Calu3 (cell line): ENCODE measurements around the gene BRD3. TPM values are rescaled to one million over a fixed set of nuclear protein-coding genes. Genes with fewer than 3 reads are reported as not detected.

Experiments
- BruUV-seq: library from RNA; stranded (reverse); fragments of 400-500 nt; replicated peaks from 2 replicates; lab custom pipeline; 2021; lab: Mats Ljungman, UMichigan
- CTCF ChIA-PET: fragments of 300-600 bp; sonication (Branson Sonifier 250); formaldehyde crosslinking; loops from one replicate; lab custom pipeline; 2022; ENCODE audit warnings: antibody characterized with exemption; lab: Charles Lee
- DNase-seq: peaks from one replicate; pipeline ENCODE4 v3.0.0; 2022
- H3K27ac Mint-ChIP-seq: one replicate; pipeline ENCODE4 v1.8.0; 2022; ENCODE audit warnings: mixed read lengths; ENCODE audit not compliant: unreplicated experiment
- H3K27me3 Mint-ChIP-seq: one replicate; pipeline ENCODE4 v1.8.0; 2022; ENCODE audit warnings: mixed read lengths; ENCODE audit not compliant: unreplicated experiment
- H3K36me3 Mint-ChIP-seq: one replicate; pipeline ENCODE4 v1.8.0; 2022; ENCODE audit warnings: mild to moderate bottlenecking, moderate library complexity, mixed read lengths; ENCODE audit not compliant: insufficient read depth, unreplicated experiment
- H3K4me1 Mint-ChIP-seq: one replicate; pipeline ENCODE4 v1.8.0; 2022; ENCODE audit warnings: mild to moderate bottlenecking, low read depth, mixed read lengths; ENCODE audit not compliant: unreplicated experiment
- H3K4me3 Mint-ChIP-seq: one replicate; pipeline ENCODE4 v1.8.0; 2022; ENCODE audit warnings: mild to moderate bottlenecking, low read depth, moderate library complexity, mixed read lengths; ENCODE audit not compliant: unreplicated experiment
- H3K9me3 Mint-ChIP-seq: one replicate; pipeline ENCODE4 v1.8.0; 2022; ENCODE audit warnings: low read depth, mixed read lengths; ENCODE audit not compliant: unreplicated experiment
- CTCF ChIP-seq: fragments of 200-600 bp; IDR thresholded peaks from one replicate; pipeline ENCODE4 v1.8.0; 2022; ENCODE audit warnings: antibody characterized with exemption; ENCODE audit not compliant: unreplicated experiment
- intact Hi-C: fragments of 100-400 bp; cut with micrococcal nuclease; formaldehyde crosslinking; loops from one replicate; pipeline ENCODE4 v1.10.0; 2022; ENCODE audit not compliant: unreplicated experiment
- total RNA-seq: library from RNA; stranded (reverse); gene quantifications from 2 replicates; pipeline ENCODE4 v1.2.3, GENCODE V29; 2022

The BRD3 gene
- total RNA-seq, 1 experiment from 2014 or later: 30.8 TPM

- H3K27me3 Mint-ChIP-seq: no peaks in the 10 kb centered on the region
- intact Hi-C loops: no loop called here
- H3K36me3 Mint-ChIP-seq: peaks cover 5% of the 10 kb centered on the region
- CTCF ChIA-PET: no interaction called here
- DNase-seq: no peak
- TF ChIP-seq CTCF: no peak
- H3K27ac Mint-ChIP-seq: no peak overlapping the region
- no TSS peak for BruUV-seq
- no peak overlapping the region for H3K4me3 Mint-ChIP-seq
- H3K4me1 Mint-ChIP-seq: peaks cover 14% of the 10 kb centered on the region
- H3K9me3 Mint-ChIP-seq: no peaks in the 10 kb centered on the region
Measured at GRCh38 chr9:134059188-134059641, 8.6 kb downstream of the BRD3 start.

DNA sequence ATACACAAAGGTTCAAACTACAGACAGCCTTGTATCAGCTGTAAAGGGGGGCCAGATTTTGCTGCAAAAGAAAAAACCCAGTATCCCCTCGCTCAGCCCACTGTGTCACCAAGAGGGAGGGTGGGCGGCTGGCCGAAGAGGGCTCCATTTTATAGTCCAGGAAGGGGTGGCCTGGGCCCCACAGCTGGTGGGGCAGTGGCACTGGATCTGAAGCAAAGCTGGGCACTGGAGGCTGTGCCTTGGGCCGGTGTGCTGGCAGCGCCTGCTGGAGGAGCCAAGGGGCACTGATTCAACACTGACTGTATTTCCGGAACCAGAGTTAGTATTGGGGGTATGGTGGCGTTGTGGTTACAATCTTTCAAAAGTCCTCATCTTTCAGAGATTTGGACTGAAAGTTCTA, 9.1 kb downstream of the BRD3 start:
- no peak for DNase-seq
- H3K27me3 Mint-ChIP-seq: no peaks in the 10 kb centered on the region
- H3K4me3 Mint-ChIP-seq: no peak overlapping the region
- H3K4me1 Mint-ChIP-seq: peaks cover 14% of the 10 kb centered on the region
- TF ChIP-seq CTCF: no peak
- no peak overlapping the region for H3K27ac Mint-ChIP-seq
- no TSS peak for BruUV-seq
- H3K9me3 Mint-ChIP-seq: no peaks in the 10 kb centered on the region
- intact Hi-C loops: no loop called here
- CTCF ChIA-PET: no interaction called here
- peaks cover 5% of the 10 kb centered on the region for H3K36me3 Mint-ChIP-seq

GRCh38 chr9:134057751-134058701, 9.8 kb downstream of the BRD3 start:
- no peak overlapping the region for H3K4me3 Mint-ChIP-seq
- CTCF ChIA-PET: no interaction called here
- BruUV-seq: no TSS peak
- intact Hi-C loops: no loop called here
- no peaks in the 10 kb centered on the region for H3K27me3 Mint-ChIP-seq
- no peak for TF ChIP-seq CTCF
- peaks cover 5% of the 10 kb centered on the region for H3K36me3 Mint-ChIP-seq
- peaks cover 14% of the 10 kb centered on the region for H3K4me1 Mint-ChIP-seq
- no peaks in the 10 kb centered on the region for H3K9me3 Mint-ChIP-seq
- H3K27ac Mint-ChIP-seq: no peak overlapping the region
- no peak for DNase-seq

GRCh38 chr9:134057307-134057657, 10.5 kb downstream of the BRD3 start:
- intact Hi-C loops: no loop called here
- CTCF ChIA-PET: no interaction called here
- Mint-ChIP-seq H3K9me3 (no peaks in the 10 kb centered on the region), H3K4me3 (no peak overlapping the region), H3K27me3 (no peaks in the 10 kb centered on the region), H3K4me1 (peaks cover 14% of the 10 kb centered on the region), H3K36me3 (peaks cover 5% of the 10 kb centered on the region), H3K27ac (no peak overlapping the region)
- no peak for DNase-seq
- TF ChIP-seq CTCF: no peak
- BruUV-seq: no TSS peak
